Prostate gland (tissue), 2 donors: ENCODE measurements around the gene INSRR. TPM values are rescaled to one million over a fixed set of nuclear protein-coding genes. Genes with fewer than 3 reads are reported as not detected.

ENCODE experiments used
- DNase-seq: peaks from one replicate; pipeline ENCODE4 v3.0.0-alpha.2; 2019; ENCODE audit warnings: low spot score
- H3K27ac ChIP-seq, 2 donors: fragments of 200-600 bp; sonication (generic); 2 replicates each; pipeline ENCODE4 v1.5.1; 2017 to 2019
- H3K27me3 ChIP-seq: fragments of 200-600 bp; sonication (generic); replicated peaks from 2 replicates; pipeline ENCODE4 v1.5.1; 2019; ENCODE audit not compliant: insufficient read depth
- H3K36me3 ChIP-seq, 2 donors: fragments of 200-600 bp; sonication (generic); 1 replicate in 1 of 2; 2 replicates in 1 of 2; pipeline versions ENCODE4 v1.5.1 to v1.8.1; 2017 to 2019
- H3K4me1 ChIP-seq: fragments of 200-600 bp; sonication (generic); replicated peaks from 2 replicates; pipeline ENCODE4 v1.5.1; 2019
- H3K4me3 ChIP-seq, 2 donors: fragments of 200-600 bp; sonication (generic); 2 replicates each; pipeline ENCODE4 v1.5.1; 2017 to 2019
- H3K9me3 ChIP-seq: fragments of 200-600 bp; sonication (generic); 2 replicates; pipeline ENCODE4 v1.5.1; 2017
- CTCF ChIP-seq, 4 experiments: fragments of 200-600 bp in 2 of 4; fragments of 450-650 bp in 2 of 4; sonication (generic) in 2 of 4; IDR thresholded peaks; 1 replicate in 3 of 4; 2 replicates in 1 of 4; pipeline ENCODE4 v1.5.1; 2016 to 2019; ENCODE audit warnings: antibody characterized with exemption in 4 of 4, mild to moderate bottlenecking in 2 of 4, moderate library complexity in 2 of 4
- POLR2A ChIP-seq: fragments of 450-650 bp; IDR thresholded peaks from one replicate; pipeline ENCODE4 v1.6.1; 2016; ENCODE audit warnings: antibody characterized with exemption, mild to moderate bottlenecking
- POLR2AphosphoS5 ChIP-seq: sonication (generic); formaldehyde crosslinking; IDR thresholded peaks from one replicate; pipeline ENCODE4 v1.6.1; 2017; ENCODE audit warnings: antibody characterized with exemption
- WGBS: methylation state at CpG from one replicate; pipeline ENCODE4 v1.1.5; 2018; 5-methylcytosine and 5-hydroxymethylcytosine counted together
- intact Hi-C: fragments of 100-400 bp; cut with DNase I; formaldehyde crosslinking; loops from one replicate; pipeline ENCODE4 v1.14.2; 2022
- total RNA-seq, 2 donors: library from RNA; depleted of rRNA; stranded (reverse); fragments of >200 nt; gene quantifications; one replicate each; pipeline ENCODE4 v1.1.0, GENCODE V29; 2016

INSRR gene
- total RNA-seq, 2 donors from 2014 or later, result 0.18 to 3.0 TPM

- no peak for TF ChIP-seq POLR2A
- TF ChIP-seq CTCF (IDR thresholded peaks at IDR 0.05), result no peak
- no peak for TF ChIP-seq POLR2AphosphoS5
- no peak overlapping the region for H3K27ac ChIP-seq
- H3K4me3 ChIP-seq, result no peak overlapping the region
- H3K9me3 ChIP-seq, result no peaks in the 10 kb centered on the region
- H3K4me1 ChIP-seq, result no peaks in the 10 kb centered on the region
- H3K36me3 ChIP-seq, result no peaks in the 10 kb centered on the region
- H3K27me3 ChIP-seq, result peaks cover 8% of the 10 kb centered on the region
- 89% methylated on average over 4 of the region's 4 CpGs for whole genome bisulfite sequencing
- DNase-seq, result no peak
- intact Hi-C loops, result loop anchor here (10.0 kb wide), 1 partner anchor 171 kb away; no protein-coding TSS in a partner anchor
Observed at GRCh38 chr1:156865865-156866248, 6.9 kb upstream of the INSRR start.

- H3K27me3 ChIP-seq, result peaks cover 14% of the 10 kb centered on the region
- peaks cover 3% of the 10 kb centered on the region for H3K4me1 ChIP-seq
- no peak overlapping the region for H3K4me3 ChIP-seq
- H3K27ac ChIP-seq, result no peak overlapping the region
- TF ChIP-seq CTCF (IDR thresholded peaks at IDR 0.05) (no peak), POLR2A (no peak), POLR2AphosphoS5 (no peak)
- intact Hi-C loops, result loop anchor here (10.0 kb wide), 1 partner anchor 170 kb away; no protein-coding TSS in a partner anchor
- WGBS, result 79% methylated on average over 9 of the region's 9 CpGs
- no peak for DNase-seq
- H3K36me3 ChIP-seq, result no peaks in the 10 kb centered on the region
- H3K9me3 ChIP-seq, result no peaks in the 10 kb centered on the region
Observed at GRCh38 chr1:156865258-156865657, 6.3 kb upstream of the INSRR start.

- H3K36me3 ChIP-seq, result no peaks in the 10 kb centered on the region
- H3K27me3 ChIP-seq, result peaks cover 14% of the 10 kb centered on the region
- intact Hi-C loops, result loop anchor here (5.0 to 10.0 kb wide), 2 partner anchors 62 to 170 kb away; no protein-coding TSS in a partner anchor
- WGBS, result 84% methylated on average over 4 of the region's 4 CpGs
- H3K27ac ChIP-seq, result no peak overlapping the region
- TF ChIP-seq CTCF (IDR thresholded peaks at IDR 0.05) (no peak), POLR2AphosphoS5 (no peak), POLR2A (no peak)
- H3K4me1 ChIP-seq, result peaks cover 8% of the 10 kb centered on the region
- H3K4me3 ChIP-seq, result no peak overlapping the region
- no peak for DNase-seq
- no peaks in the 10 kb centered on the region for H3K9me3 ChIP-seq
Observed at GRCh38 chr1:156864796-156865195, 5.9 kb upstream of the INSRR start.

GRCh38 chr1:156863631-156864030 lies 4.7 kb upstream of the INSRR start:
- no peak overlapping the region for H3K27ac ChIP-seq
- no peaks in the 10 kb centered on the region for H3K36me3 ChIP-seq
- 81% methylated on average over 7 of the region's 7 CpGs for WGBS

More at GRCh38 chr1:156863631-156864030, 4.7 kb upstream of the INSRR start:
- intact Hi-C loops, result loop anchor here (5.0 to 10.0 kb wide), 2 partner anchors 61 to 169 kb away; no protein-coding TSS in a partner anchor
- Histone ChIP-seq H3K4me1 (peaks cover 17% of the 10 kb centered on the region), H3K9me3 (no peaks in the 10 kb centered on the region), H3K27me3 (peaks cover 14% of the 10 kb centered on the region), H3K4me3 (no peak overlapping the region)
- DNase-seq, result no peak
- TF ChIP-seq CTCF (IDR thresholded peaks at IDR 0.05) (no peak), POLR2A (no peak), POLR2AphosphoS5 (no peak)
